GM21515 (cell line): ENCODE results near the gene ADI1.
"Not testable (repeated sequence)": the region's sequence is repeated elsewhere in the genome, so short reads cannot be mapped to it uniquely, and the experiment has no call there.

Experiments
- ATAC-seq: cut with Tn5 transposase; IDR thresholded peaks from one replicate; pipeline ENCODE4 v1.9.1; 2021; ENCODE audit not compliant: unreplicated experiment

Gene ADI1

DNA sequence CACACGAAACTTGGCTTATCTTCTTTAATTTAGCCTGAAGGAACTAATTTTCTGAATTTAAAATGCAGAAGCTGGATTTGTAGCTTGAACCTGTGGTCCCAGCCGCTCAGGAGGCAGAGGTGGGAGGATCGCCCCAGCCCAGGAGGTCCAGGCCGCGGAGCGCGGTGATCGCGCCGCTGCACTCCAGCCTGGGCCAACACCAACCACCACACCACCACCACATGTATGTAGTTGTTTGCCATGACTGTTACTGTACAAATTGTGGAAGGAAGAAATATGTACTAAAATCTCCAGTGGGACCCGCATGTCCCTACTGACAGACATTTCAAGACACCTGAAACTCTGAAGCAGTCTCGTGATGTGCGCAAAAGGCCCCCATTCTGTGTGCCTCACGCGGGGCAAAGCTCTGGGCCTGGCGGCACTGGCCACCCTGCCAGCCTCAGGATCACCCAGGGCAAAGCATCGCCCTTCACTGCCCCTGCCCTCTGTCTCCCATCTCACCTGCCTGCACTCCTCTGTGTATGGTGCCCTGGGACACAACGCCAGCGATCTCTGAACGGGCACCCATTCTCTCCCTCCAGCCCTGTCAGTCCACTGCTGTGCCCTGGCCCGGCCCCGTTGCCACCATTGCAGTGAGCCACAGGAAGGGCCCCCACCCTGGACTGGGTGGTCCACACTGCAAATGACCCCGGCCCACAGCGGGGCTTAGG lies 10.1 kb upstream of the ADI1 start:
- ATAC-seq = no peak

DNA sequence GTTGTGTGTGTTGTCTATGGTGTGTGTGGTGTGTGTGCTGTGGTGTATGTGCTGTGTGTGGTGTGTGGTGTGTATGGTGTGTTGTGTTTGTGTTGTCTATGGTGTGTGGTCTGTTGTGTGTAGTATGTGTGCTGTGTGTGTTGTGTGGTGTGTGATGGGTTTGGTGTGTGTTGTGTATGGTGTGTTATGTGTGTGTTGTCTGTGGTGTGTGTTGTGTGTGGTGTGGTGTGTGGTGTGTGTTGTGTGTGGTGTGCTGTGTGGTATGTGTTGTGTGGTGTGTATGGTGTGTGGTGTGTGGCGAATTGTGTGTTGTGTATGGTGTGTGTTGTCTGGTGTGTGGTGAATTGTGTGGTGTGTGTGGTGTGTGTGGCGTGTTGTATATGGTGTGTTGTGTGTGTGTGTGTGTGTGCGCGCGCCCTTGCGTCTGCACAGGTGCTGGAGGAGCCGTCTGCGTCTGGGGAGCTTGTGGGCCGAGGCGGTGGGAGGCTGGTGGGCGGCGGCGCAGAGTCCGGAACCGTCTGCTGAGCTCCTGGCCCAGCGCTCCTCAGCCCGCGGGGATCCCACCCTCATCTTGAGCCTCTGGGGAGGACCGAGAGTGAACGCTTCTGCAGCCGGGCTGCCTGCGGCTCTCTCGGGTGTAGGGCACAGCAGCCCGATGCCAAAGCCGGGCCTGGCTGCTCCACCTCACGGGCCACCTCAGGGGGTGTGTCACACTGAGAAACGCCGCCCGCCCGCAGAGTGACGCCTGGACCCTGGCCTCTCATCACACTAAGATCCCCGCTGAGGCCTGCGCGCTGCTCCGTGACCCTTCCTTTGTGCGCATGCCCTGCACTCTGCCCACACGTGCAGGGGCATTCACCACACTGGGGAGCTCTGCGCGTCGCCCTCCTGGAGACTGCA lies 8.8 kb upstream of the ADI1 start:
- ATAC-seq = no peak

DNA sequence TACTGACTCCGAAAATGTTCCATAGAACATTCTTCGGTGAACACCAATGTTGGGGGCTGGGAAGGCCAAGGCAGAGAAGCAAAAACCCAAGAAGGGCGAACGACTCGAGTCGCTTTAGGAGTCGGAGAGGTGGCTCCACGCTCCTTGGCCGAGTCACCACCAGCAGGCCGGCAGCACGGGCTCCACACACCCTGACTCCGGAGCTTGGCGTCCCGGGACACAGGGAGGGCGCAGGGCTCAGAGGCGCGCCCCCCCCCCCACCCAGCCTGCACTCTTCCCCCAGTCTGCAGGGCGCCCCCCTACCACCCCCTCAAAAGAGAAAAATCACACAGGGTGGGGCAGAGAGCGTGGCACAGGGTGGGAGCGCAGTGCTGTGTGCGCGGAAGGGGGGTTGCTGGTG lies 7.5 kb upstream of the ADI1 start:
- no peak for ATAC-seq

DNA sequence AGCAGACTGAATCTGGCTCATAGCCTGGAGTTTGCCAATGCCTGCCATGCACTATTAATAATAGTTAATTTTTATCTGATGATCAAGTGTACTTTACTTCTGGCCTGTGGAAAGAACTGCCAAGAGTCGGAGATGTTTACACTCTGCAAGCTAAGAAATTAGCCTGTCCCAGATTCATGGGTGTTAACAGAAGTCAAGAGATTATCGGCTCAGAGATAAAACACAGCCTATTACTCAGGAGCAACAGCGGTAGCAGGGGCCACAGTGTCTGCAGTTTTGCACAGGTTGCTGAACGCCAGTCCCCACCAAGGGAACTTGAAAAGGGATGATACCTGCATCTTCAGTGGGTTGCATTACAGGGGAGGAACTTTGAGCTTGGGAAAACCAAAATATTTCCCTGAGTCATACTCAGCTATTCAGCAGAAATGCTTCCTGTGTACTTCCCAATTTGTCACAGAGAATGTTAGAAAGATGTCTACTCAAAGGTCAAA lies 4.3 kb upstream of the ADI1 start:
- no peak for ATAC-seq

DNA sequence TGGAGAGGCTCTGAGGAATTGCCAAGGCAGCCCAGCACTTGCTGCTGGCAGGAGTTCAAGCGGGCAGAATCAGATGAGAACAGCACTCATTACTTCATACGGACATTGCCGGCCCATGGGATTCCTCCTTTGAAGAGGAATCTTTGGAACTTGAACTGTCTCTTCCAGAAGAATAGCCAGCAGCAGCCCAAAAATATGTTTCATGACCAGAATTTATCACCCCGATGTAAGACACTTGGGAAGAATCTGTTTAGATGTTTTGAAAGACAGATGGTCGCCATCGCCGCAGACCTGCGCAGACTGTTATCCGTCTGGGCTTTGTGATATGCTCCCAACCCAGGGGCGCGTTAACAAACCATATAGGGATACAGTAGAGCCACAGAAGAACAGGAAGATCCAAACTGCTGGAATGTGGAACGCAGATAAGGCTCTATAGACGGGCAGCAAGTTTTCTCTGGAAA lies 3.7 kb upstream of the ADI1 start:
- no peak for ATAC-seq

DNA sequence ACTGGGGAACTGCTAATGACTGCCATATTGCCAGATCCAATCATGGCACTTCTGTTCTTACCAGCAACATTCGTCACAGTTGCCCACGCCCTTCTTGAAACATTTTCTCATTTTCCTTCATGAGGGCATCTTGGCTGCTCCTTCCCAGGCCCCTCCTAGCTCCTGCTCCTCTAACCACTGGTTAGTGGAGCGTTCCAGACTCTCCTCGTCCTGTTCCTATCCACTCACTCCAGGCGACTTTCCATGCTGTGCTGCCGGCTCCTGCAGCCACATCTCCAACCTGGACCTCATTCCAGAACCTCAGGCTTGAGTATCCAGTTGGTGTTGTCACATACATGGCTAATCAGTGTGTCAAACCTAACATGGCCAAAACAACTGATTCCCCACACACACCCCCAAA lies 1.3 kb upstream of the ADI1 start:
- no peak for ATAC-seq

DNA sequence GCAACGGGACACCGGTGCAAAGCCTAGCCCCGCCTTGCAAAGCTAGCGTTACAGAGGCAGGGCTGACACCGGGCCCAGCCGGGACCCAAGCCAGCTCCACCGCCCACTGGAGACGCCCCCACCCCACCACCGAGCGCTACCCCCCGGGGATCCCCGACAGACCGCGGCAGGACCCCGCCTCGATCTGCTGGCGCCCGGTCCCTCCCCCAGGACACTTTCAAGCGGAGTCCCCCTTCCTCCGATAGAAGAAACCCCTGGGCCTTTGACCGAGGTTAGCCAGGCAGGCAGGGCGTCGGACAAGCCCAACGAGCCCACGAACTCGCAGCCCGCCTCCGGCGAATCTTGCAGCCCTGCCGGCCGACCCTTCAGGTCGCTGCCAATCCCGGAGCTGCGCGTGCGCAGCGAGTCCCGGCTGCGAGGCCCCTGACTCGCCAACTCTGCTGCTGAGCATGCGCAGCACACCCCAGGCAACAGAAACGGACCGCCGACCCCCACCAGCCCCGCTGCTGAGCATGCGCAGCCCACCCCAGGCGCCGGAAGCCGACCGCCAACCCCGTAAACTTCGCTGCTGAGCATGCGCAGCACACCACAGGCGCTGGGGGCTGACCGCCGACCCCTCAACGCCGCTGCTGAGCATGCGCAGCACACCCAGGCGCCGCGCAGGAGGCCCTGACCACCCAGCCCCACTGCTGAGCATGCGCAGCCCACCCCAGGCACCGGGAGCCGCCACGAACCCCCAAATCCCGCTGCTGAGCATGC lies 656 bp downstream of the ADI1 start:
- peak; percentile 81 for ATAC-seq

DNA sequence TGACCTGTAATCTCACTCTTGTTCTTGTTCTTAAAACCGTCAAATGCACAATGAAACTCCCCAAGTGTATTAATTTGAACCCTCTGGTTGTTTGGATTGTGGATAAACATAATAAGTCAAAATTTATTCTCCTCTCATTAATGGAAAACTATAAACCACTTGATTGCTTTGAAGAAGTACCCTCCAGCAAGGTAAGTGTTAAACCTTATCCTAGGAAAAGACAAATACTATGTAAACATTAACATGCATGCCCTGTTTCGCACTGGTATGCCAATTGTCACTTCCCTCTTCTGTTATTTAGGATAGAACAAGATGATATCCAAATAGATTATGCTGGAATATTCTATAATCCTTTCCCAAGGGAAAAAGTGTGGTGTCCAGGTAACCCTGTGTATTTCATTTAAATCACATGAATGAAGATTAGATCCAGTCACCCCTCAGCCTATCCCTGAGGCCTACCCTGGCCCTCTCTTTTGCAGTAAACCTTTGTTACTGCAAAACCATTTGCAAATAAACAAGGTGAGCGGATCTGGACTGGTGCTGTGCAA lies 1.3 kb downstream of the ADI1 start:
- ATAC-seq = no peak

DNA sequence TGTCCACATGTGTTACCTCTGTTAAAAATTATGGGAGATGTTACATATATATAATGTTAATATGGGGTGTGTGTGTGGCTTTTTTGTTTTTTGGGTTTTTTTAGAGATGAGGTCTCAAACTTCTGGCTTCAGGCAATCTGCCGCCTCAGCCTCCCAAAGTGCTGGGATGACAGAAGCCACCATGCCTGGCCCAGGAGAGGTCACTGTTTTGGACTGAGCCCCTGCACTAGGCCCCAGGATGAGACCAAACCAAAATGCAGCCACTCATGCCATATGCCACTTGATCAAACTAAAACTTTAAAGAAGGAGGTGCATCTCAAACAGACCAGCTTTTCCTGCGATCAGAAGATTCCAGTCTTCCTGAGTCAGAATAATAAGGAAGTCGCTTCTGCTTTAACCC lies 2.5 kb downstream of the ADI1 start:
- no peak for ATAC-seq

DNA sequence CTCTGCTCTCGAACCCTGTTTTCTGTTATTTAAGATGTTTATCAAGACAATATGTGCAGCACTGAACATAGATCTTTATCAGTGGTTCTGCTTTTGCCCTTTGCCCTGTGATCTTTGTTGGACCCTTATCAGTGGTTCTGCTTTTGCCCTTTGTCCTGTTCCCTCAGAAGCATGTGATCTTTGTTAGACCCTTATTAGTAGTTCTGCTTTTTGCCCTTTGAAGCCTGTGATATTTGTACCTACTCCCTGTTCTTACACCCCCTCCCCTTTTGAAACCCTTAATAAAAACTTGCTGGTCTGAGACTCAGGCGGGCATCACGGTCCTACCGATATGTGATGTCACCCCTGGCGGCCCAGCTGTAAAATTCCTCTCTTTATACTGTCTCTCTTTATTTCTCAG lies 3.9 kb downstream of the ADI1 start:
- ATAC-seq = not testable (repeated sequence)

DNA sequence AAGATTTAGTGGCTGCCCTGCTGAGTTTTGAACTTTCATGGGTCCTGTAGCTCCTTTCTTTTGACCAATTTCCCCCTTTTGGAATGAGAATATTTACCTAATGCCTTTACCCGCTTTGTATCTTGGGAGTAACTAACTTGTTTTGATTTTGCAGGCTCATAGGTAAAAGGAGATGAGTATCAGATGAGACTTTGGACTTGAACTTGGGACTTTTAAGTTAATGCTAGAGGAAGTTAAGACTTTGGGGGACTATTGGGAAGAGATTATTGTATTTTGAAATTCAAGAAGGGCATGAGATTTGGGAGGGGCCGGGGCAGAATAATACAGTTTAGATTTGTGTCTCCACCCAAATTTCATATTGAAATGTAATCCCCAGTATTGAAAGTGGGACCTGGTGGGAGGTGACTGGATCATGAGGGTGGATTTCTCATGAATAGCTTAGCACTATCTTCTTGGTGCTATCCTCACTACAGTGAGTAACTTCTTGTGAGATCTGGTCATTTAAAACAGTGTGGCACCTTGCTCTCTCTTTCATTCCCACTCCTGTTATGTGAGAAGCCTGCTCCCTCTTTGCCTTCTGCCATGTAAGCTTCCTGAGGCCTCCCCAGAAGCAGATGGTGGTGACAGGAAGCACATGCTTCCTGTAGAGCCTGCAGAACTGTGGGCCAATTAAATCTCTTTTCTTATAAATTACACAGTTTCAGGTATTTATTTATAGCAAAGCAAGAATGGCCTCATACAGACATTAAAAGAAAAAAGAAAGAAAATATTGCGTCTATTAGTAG lies 6.1 kb downstream of the ADI1 start:
- ATAC-seq = no peak

DNA sequence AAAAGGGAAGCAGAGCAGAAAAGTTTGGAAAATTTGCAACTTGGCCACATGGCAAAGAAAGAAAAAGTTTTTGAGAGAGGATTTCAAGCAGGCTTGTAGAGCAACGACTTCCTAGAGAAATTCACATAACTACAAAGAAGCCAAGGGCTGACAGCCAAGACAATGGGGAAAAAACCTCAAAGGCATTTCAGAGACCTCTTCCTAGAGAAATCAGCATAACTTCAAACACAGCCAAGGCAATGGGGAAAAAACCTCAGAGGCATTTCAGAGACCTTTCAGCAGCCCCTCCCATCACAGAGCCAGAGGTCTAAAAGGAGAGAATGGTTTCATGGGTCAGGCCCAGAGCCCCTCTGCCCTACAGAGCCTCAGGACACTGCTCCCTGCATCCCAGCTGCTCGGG lies 7.2 kb downstream of the ADI1 start:
- no peak for ATAC-seq

DNA sequence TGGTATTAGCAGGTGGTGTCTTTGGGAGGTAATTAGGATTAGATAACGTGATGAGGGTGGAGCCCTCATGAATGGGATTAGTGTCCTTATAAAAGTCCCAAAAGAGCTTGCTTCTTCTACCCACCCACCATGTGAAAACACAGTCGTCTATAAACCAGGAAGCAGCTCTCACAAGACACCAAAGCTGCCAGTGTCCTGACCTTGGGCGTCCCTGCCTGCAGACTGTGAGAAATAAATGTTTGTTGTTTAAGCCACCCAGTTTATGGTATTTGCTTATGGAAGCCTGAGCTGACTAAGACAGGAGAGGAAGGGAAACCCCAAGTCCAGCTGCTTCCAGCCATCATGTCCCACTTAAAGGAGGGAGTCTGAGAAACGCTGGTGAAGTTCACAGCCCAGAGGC lies 13.6 kb downstream of the ADI1 start:
- no peak for ATAC-seq

DNA sequence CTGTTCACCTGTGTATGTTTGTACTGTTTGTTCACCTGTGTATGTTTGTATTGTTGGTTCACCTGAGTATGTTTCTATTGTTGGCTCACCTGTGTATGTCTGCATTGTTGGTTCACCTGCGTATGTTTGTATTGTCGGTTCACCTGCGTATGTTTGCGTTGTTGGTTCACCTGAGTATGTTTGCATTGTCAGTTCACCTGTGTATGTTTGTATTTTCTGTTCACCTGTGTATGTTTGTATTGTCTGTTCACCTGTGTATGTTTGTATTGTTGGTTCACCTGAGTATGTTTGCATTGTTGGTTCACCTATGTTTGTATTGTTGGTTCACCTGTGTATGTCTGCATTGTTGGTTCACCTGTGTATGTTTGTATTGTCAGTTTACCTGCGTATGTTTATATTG lies 14.6 kb downstream of the ADI1 start:
- no peak for ATAC-seq

DNA sequence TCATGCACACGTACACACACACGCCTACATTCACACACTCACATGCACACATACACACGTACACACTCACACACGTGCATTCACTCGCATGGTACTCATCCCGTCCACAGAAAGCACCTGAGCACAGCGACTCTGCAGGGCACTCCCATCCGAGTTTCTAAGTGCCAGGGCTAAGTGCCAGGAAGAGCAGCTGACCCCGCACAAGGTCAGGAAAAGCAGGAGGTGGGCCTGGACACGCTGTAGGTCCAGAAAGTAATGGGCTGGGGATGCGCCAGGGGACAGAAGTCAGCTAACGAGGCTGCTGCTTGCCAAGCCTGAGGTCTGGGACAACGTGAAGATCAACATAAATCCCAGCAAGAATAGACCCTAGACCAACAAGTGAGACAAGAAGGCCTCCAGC lies 15.8 kb downstream of the ADI1 start:
- ATAC-seq = no peak

DNA sequence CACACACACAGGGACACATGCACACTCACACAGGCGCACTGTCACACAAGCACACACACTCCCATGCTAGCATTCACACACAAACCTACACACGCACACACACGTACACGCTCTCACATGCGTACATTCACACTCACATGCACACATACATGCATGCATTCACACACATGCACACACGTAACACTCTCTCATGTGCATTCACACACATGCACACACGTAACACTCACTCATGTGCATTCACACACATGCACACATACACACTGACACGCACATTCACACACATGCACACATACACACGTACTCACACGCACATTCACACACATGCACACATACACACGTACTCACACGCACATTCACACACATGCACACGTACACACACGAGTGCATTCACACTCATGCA lies 16.3 kb downstream of the ADI1 start:
- no peak for ATAC-seq

DNA sequence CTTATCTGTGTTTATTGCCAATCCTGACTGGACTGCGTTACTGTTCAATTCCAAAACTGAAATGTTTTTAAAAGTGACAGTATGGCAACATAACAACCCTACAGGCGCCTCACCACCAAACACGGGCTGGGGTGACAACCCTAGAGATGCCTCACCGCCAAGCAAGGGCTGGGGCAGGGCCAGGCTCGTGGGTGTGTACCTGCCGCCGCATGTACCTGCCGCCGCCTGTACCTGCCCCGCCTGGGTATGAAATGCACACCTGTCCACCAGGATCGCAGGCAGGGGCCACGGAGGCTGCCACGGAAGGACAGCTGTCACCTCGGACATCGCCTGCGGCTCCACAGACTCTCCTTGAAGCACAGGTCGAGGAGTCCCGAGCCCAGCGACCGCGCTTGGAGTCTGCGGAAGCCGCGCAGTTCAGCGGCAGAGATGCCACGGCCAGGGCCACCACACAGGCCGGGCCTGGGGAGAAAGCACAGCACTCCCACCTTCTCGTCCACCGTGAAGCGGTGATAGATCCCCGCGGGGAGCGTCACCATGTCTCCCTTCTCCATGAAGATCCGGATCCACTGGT lies 18.9 kb downstream of the ADI1 start:
- ATAC-seq = no peak

DNA sequence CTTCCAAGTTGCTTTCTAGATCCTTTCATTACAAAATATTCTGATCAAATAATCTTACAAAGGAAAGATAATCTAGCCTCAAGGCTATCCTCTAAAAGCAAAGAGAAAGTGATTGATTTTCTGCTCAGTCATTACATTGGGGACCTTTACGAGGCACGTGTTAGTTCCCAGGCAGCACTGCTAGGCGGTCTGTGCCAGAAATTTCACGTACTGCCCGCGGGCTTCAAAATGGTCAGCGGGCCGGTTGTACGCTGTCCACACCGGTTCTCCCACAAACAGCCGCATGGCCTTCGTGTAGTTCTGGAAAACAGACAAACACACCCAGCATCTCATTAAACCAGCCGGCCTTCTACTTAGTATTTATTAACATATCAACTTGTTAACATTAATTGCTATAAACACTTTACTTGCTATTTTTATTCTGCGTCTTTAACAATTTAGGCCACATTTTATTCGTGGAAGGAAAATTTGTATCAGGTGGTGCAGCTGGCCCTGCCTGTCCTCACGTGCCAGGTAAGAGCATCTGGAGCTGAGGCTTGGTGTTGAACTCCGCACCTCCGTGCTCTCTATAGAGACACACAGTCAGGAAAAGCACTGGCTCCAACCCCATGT lies 20.4 kb downstream of the ADI1 start:
- no peak for ATAC-seq

DNA sequence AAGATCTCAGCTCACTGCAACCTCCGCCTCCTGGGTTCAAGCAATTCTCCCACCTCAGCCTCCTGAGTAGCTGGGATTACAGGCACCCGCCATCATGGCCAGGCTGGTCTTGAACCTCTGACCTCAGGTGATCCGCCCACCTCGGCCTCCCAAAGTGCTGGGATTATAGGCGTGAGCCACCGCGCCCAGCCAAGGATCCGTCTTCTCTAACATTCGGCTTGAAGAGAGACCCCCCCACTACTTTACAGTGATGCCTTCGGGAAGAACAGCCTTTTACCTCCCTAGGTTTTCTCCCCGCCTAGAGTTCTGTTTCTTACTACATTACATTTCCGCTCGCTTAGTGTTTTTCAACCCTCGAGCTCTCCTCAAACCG lies 22.6 kb downstream of the ADI1 start:
- ATAC-seq = not testable (repeated sequence)
